OCI-LY7 (cell line): Measurements from ENCODE around the gene TFAP2A. TPM values are rescaled to one million over a fixed set of nuclear protein-coding genes. Genes with fewer than 3 reads are reported as not detected.

Experiments
- BruUV-seq: library from RNA; stranded (reverse); fragments of 400-500 nt; replicated peaks from 2 replicates; lab custom pipeline; 2021; lab: Mats Ljungman, UMichigan
- CTCF ChIA-PET: fragments of 300-600 bp; sonication (Branson Sonifier 250); formaldehyde crosslinking; loops from one replicate; lab custom pipeline; 2022; ENCODE audit warnings: antibody characterized with exemption; ENCODE audit not compliant: unreplicated experiment; lab: Charles Lee
- POLR2A ChIA-PET: fragments of 300-600 bp; sonication (Branson Sonifier 250); formaldehyde crosslinking; loops from one replicate; lab custom pipeline; 2022; ENCODE audit warnings: antibody characterized with exemption; lab: Charles Lee
- DNase-seq: peaks from one replicate; pipeline ENCODE4 v3.0.0-alpha.2; 2015; ENCODE audit warnings: low spot score
- H2AFZ ChIP-seq: fragments of 200-600 bp; sonication (generic), shearing (Covaris generic); 2 replicates; pipeline ENCODE4 v1.6.1; 2014; ENCODE audit warnings: mild to moderate bottlenecking, antibody characterized with exemption, low read length, moderate library complexity
- H3K27ac ChIP-seq: fragments of 200-600 bp; sonication (generic); 2 replicates; pipeline ENCODE4 v1.5.1; 2014; ENCODE audit warnings: mixed run types, low read depth, mild to moderate bottlenecking, moderate library complexity, low read length, inconsistent platforms; ENCODE audit not compliant: poor library complexity, severe bottlenecking
- H3K36me3 ChIP-seq: fragments of 200-600 bp; sonication (generic); 2 replicates; pipeline ENCODE4 v1.6.1; 2014; ENCODE audit warnings: mild to moderate bottlenecking, antibody characterized with exemption, low read length, moderate library complexity, mixed read lengths; ENCODE audit not compliant: insufficient read depth
- H3K4me1 ChIP-seq: fragments of 200-600 bp; sonication (generic); 2 replicates; pipeline ENCODE4 v1.5.1; 2014; ENCODE audit warnings: mild to moderate bottlenecking, low read length; ENCODE audit not compliant: insufficient read depth, poor library complexity, severe bottlenecking
- H3K4me2 ChIP-seq: fragments of 200-600 bp; sonication (generic); 2 replicates; pipeline ENCODE4 v1.6.1; 2014; ENCODE audit warnings: mild to moderate bottlenecking, low read length
- H3K4me3 ChIP-seq: fragments of 200-600 bp; sonication (generic); 2 replicates; pipeline ENCODE4 v1.5.1; 2014; ENCODE audit warnings: mild to moderate bottlenecking, low read depth, low read length; ENCODE audit not compliant: poor library complexity, severe bottlenecking
- H3K79me2 ChIP-seq: fragments of 200-600 bp; sonication (generic); 2 replicates; pipeline ENCODE4 v1.6.1; 2016; ENCODE audit warnings: low read depth, mild to moderate bottlenecking, low read length, moderate library complexity, mixed read lengths; ENCODE audit not compliant: insufficient read depth
- H3K9me2 ChIP-seq: fragments of 200-600 bp; sonication (generic); 2 replicates; pipeline ENCODE4 v1.6.1; 2016; ENCODE audit warnings: mild to moderate bottlenecking, low read length, mixed read lengths; ENCODE audit not compliant: insufficient read depth
- H3K9me3 ChIP-seq: fragments of 200-600 bp; sonication (generic); 2 replicates; pipeline ENCODE4 v1.6.1; 2014; ENCODE audit warnings: mild to moderate bottlenecking, mixed run types, low read length, mixed read lengths
- H4K20me1 ChIP-seq: fragments of 200-600 bp; sonication (generic); 2 replicates; pipeline ENCODE4 v1.6.1; 2014; ENCODE audit warnings: mild to moderate bottlenecking, antibody characterized with exemption, low read length, moderate library complexity, mixed read lengths; ENCODE audit not compliant: insufficient read depth
- CTCF ChIP-seq: fragments of 200-600 bp; sonication (generic); conservative IDR thresholded peaks from 2 replicates; pipeline ENCODE4 v1.5.1; 2014; ENCODE audit warnings: mild to moderate bottlenecking, antibody characterized with exemption, low read length, moderate library complexity, mixed read lengths
- EZH2phosphoT487 ChIP-seq: fragments of 200-600 bp; sonication (generic); IDR thresholded peaks from 2 replicates; pipeline ENCODE4 v1.6.1; 2018; ENCODE audit warnings: low read depth, borderline replicate concordance, mild to moderate bottlenecking, mixed run types, antibody characterized with exemption, low read length, moderate library complexity, mixed read lengths
- intact Hi-C: fragments of 100-400 bp; cut with micrococcal nuclease; formaldehyde crosslinking; loops from one replicate; pipeline ENCODE4 v1.10.0; 2022; ENCODE audit not compliant: unreplicated experiment
- total RNA-seq, 2 experiments: library from RNA; depleted of rRNA in 1 of 2; stranded (reverse); fragments of >200 nt in 1 of 2; shearing (Covaris generic) in 1 of 2; gene quantifications; 2 replicates each; pipeline ENCODE4 v1.2.3, GENCODE V29; 2014 to 2022

Gene TFAP2A
- total RNA-seq, 2 experiments from 2014 or later = 2.0 to 3.3 TPM

GRCh38 chr6:10363911-10364310, 51.0 kb downstream of the TFAP2A start:
- Histone ChIP-seq H3K9me2 (no peaks in the 10 kb centered on the region), H2AFZ (no peak overlapping the region), H3K4me3 (no peak overlapping the region), H3K27ac (no peak overlapping the region), H3K79me2 (no peaks in the 10 kb centered on the region), H3K36me3 (no peaks in the 10 kb centered on the region), H3K9me3 (no peaks in the 10 kb centered on the region), H4K20me1 (no peaks in the 10 kb centered on the region), H3K4me2 (no peak overlapping the region), H3K4me1 (no peaks in the 10 kb centered on the region)
- POLR2A ChIA-PET = no interaction called here
- TF ChIP-seq EZH2phosphoT487 = no peak
- TF ChIP-seq CTCF = no peak
- intact Hi-C loops = no loop called here
- CTCF ChIA-PET = no interaction called here
- no peak for DNase-seq
- BruUV-seq = no TSS peak

GRCh38 chr6:10362300-10362699, 52.6 kb downstream of the TFAP2A start:
- Histone ChIP-seq H3K36me3 (no peaks in the 10 kb centered on the region), H3K4me3 (no peak overlapping the region), H3K27ac (no peak overlapping the region), H4K20me1 (no peaks in the 10 kb centered on the region), H3K9me3 (no peaks in the 10 kb centered on the region), H3K4me2 (no peak overlapping the region), H3K4me1 (no peaks in the 10 kb centered on the region), H3K79me2 (no peaks in the 10 kb centered on the region), H2AFZ (no peak overlapping the region), H3K9me2 (no peaks in the 10 kb centered on the region)
- POLR2A ChIA-PET = no interaction called here
- no TSS peak for BruUV-seq
- CTCF ChIA-PET = no interaction called here
- DNase-seq = no peak
- intact Hi-C loops = no loop called here
- no peak for TF ChIP-seq CTCF
- TF ChIP-seq EZH2phosphoT487 = no peak

GRCh38 chr6:10361428-10361827, 53.4 kb downstream of the TFAP2A start:
- no peaks in the 10 kb centered on the region for H3K36me3 ChIP-seq
- no peaks in the 10 kb centered on the region for H3K79me2 ChIP-seq
- DNase-seq = no peak
- no peaks in the 10 kb centered on the region for H4K20me1 ChIP-seq
- H3K9me2 ChIP-seq = no peaks in the 10 kb centered on the region
- no peak overlapping the region for H3K4me2 ChIP-seq
- no TSS peak for BruUV-seq
- no peaks in the 10 kb centered on the region for H3K4me1 ChIP-seq
- H3K4me3 ChIP-seq = no peak overlapping the region
- no peaks in the 10 kb centered on the region for H3K9me3 ChIP-seq
- intact Hi-C loops = no loop called here
- no peak for TF ChIP-seq EZH2phosphoT487
- no peak for TF ChIP-seq CTCF
- POLR2A ChIA-PET = no interaction called here
- no peak overlapping the region for H2AFZ ChIP-seq
- no peak overlapping the region for H3K27ac ChIP-seq
- CTCF ChIA-PET = no interaction called here
